Keratinocyte (primary cell): ENCODE data around the gene KCNN3.

Source experiments
- EZH2 ChIP-seq: IDR thresholded peaks from one replicate; pipeline ENCODE4 v1.6.1; 2012; ENCODE audit warnings: inconsistent platforms, mild to moderate bottlenecking, low read length, moderate library complexity
- TF ChIP-seq, protein P1 (sequence below), 3 experiments: IDR thresholded peaks in 1 of 3; conservative IDR thresholded peaks in 1 of 3; optimal IDR thresholded peaks in 1 of 3; 2 replicates in 2 of 3; 3 replicates in 1 of 3; pipeline versions ENCODE3 to v1.5.1; 2011; ENCODE audit warnings: low read length in 3 of 3, mild to moderate bottlenecking in 3 of 3, moderate library complexity in 2 of 3, control low read depth in 1 of 3, inconsistent platforms in 1 of 3; ENCODE audit not compliant: insufficient read depth in 2 of 3; ENCODE audit errors: extremely low read depth in 1 of 3

DNA sequence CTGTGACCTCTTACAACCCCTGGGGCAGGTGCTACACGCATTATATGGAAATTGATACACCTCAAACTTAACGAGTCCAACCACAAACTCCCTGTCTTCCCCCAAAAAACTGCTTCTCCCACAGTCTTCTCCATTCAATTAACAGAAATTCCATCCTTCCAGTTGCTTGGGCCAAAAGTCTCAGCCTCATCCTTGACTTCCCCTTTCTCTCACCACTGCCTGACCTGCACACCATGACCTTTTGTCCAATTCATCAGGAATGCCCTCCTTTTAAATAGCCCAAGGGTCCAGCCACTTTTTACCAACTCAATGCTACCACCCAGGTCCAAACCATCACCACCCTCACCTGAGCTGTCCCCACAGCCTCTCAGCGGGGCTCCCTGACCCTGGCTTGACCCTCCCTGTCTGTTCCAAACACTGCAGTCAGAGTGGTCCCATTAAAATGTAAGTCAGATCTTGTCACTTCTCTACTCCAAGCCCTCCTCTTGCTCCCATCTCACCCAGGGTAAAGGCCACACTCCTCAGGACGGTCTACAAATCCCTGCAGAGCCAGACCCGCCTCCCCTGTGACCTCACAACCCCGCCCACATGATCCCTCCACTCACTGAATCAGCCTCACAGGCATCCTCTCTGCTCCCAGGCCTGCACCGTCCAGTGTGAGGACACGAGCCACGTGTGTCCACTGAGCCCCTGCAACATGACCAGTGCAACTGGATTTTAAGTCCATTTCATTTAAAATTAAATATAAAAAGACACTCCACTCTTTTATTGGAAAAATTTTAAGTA is 18.5 kb downstream of the KCNN3 start:
- TF ChIP-seq, protein P1, sequence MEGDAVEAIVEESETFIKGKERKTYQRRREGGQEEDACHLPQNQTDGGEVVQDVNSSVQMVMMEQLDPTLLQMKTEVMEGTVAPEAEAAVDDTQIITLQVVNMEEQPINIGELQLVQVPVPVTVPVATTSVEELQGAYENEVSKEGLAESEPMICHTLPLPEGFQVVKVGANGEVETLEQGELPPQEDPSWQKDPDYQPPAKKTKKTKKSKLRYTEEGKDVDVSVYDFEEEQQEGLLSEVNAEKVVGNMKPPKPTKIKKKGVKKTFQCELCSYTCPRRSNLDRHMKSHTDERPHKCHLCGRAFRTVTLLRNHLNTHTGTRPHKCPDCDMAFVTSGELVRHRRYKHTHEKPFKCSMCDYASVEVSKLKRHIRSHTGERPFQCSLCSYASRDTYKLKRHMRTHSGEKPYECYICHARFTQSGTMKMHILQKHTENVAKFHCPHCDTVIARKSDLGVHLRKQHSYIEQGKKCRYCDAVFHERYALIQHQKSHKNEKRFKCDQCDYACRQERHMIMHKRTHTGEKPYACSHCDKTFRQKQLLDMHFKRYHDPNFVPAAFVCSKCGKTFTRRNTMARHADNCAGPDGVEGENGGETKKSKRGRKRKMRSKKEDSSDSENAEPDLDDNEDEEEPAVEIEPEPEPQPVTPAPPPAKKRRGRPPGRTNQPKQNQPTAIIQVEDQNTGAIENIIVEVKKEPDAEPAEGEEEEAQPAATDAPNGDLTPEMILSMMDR (optimal IDR thresholded peaks at IDR 0.05 in 1 of 3, IDR thresholded peaks at IDR 0.05 in 1 of 3, conservative IDR thresholded peaks at IDR 0.05 in 1 of 3; ENCODE audit: extremely low read depth in 1 of 3, insufficient read depth in 2 of 3, low read length in 3 of 3) = no peak
- no peak for TF ChIP-seq EZH2
